K562 (cell line): ENCODE results near the gene TAF11. TPM values are rescaled to one million over a fixed set of nuclear protein-coding genes. Genes with fewer than 3 reads are reported as not detected.
A peak's percentile ranks its signal among the peaks of the same experiment; 100 is the strongest.

Experiments
- BACH1 ChIP-seq: fragments of 200-800 bp; sonication (Bioruptor generic); IDR thresholded peaks from 2 replicates; pipeline ENCODE4 v1.6.1; 2016; ENCODE audit warnings: missing genetic modification characterization, missing compliant biosample characterization
- CREB3 ChIP-seq: fragments of 450-650 bp; conservative IDR thresholded peaks from 2 replicates; pipeline ENCODE4 v1.6.1; 2016; ENCODE audit warnings: missing genetic modification characterization, low read depth, mild to moderate bottlenecking, missing compliant biosample characterization, moderate library complexity
- DACH1 ChIP-seq: fragments of 450-650 bp; IDR thresholded peaks from 2 replicates; pipeline ENCODE4 v1.6.1; 2018; ENCODE audit not compliant: partially characterized antibody
- DNMT1 ChIP-seq: fragments of 450-650 bp; IDR thresholded peaks from 2 replicates; pipeline ENCODE4 v1.6.1; 2016; ENCODE audit warnings: antibody characterized with exemption, mild to moderate bottlenecking
- E2F1 ChIP-seq: sonication (generic); formaldehyde crosslinking; IDR thresholded peaks from 2 replicates; pipeline ENCODE4 v1.8.1; 2023; ENCODE audit warnings: mild to moderate bottlenecking, missing genetic modification reagents, moderate library complexity
- HCFC1 ChIP-seq: IDR thresholded peaks from 2 replicates; pipeline ENCODE4 v1.6.1; 2012; ENCODE audit warnings: low read depth, low read length, improper control_type of control experiment
- HDGF ChIP-seq: fragments of 450-650 bp; IDR thresholded peaks from 2 replicates; pipeline ENCODE4 v1.6.1; 2016
- MAX ChIP-seq: sonication (generic); formaldehyde crosslinking; IDR thresholded peaks from 2 replicates; pipeline ENCODE4 v1.9.0; 2022; ENCODE audit warnings: mild to moderate bottlenecking, missing genetic modification reagents
- MLX ChIP-seq, 2 experiments: fragments of 450-650 bp in 1 of 2; sonication (generic) in 1 of 2; formaldehyde crosslinking; conservative IDR thresholded peaks; 2 replicates each; pipeline versions ENCODE4 v1.4.0 to v1.8.1; 2020 to 2022; ENCODE audit warnings: mild to moderate bottlenecking in 1 of 2, missing genetic modification reagents in 1 of 2
- MTA1 ChIP-seq: fragments of 450-650 bp; IDR thresholded peaks from 2 replicates; pipeline ENCODE4 v1.6.1; 2017; ENCODE audit warnings: borderline replicate concordance
- NFE2 ChIP-seq: IDR thresholded peaks from 2 replicates; pipeline ENCODE4 v1.6.1; 2014; ENCODE audit warnings: antibody characterized with exemption, low read depth
- NKRF ChIP-seq: fragments of 450-650 bp; IDR thresholded peaks from 2 replicates; pipeline ENCODE4 v1.6.1; 2016; ENCODE audit warnings: borderline replicate concordance
- PHF8 ChIP-seq: fragments of 200-600 bp; sonication (generic); IDR thresholded peaks from 2 replicates; pipeline ENCODE4 v1.6.1; 2012; ENCODE audit warnings: mixed run types, mild to moderate bottlenecking, inconsistent platforms, low read length, moderate library complexity, borderline replicate concordance
- RBBP5 ChIP-seq: fragments of 200-600 bp; sonication (generic); IDR thresholded peaks from 2 replicates; pipeline ENCODE4 v1.6.1; 2012; ENCODE audit warnings: borderline replicate concordance, mild to moderate bottlenecking, low read length, control low read depth, inconsistent platforms; ENCODE audit not compliant: insufficient read depth, poor library complexity, severe bottlenecking
- STAT6 ChIP-seq: sonication (generic); formaldehyde crosslinking; IDR thresholded peaks from 2 replicates; pipeline ENCODE4 v1.8.1; 2023; ENCODE audit warnings: mild to moderate bottlenecking, missing genetic modification reagents
- ZFP1 ChIP-seq: fragments of 450-650 bp; formaldehyde crosslinking; IDR thresholded peaks from 2 replicates; pipeline ENCODE4 v1.4.0; 2020; ENCODE audit warnings: mild to moderate bottlenecking, mixed read lengths
- ZNF224 ChIP-seq: sonication (generic); formaldehyde crosslinking; IDR thresholded peaks from 2 replicates; pipeline ENCODE4 v1.8.0; 2022; ENCODE audit warnings: mild to moderate bottlenecking, missing genetic modification reagents
- ZNF253 ChIP-seq: fragments of 250-450 bp; sonication (Bioruptor Pico); conservative IDR thresholded peaks from 2 replicates; pipeline ENCODE4 v1.6.1; 2021; ENCODE audit warnings: mild to moderate bottlenecking
- ZNF76 ChIP-seq: fragments of 250-450 bp; sonication (Bioruptor Pico); IDR thresholded peaks from 2 replicates; pipeline ENCODE4 v1.4.0; 2020; ENCODE audit warnings: mild to moderate bottlenecking, moderate library complexity, borderline replicate concordance
- polyA plus RNA-seq, 8 experiments: library from polyadenylated mRNA; depleted of rRNA in 4 of 8; stranded (reverse) in 5 of 8; unstranded in 3 of 8; fragments of >200 nt; fragmentation: Nextera tagmentation in 2 of 8; fragmentation: Illumina TruSeq in 1 of 8; extraction: Ambion mirVana in 2 of 8; extraction: Trizol in 1 of 8; gene quantifications; 2 replicates each; pipeline versions ENCODE4 v1.2.1 to v1.2.3, GENCODE V29; 2011 to 2014; ENCODE audit warnings: inconsistent platforms in 1 of 8, missing spikeins in 1 of 8
- total RNA-seq, 7 experiments: library from RNA; depleted of rRNA in 6 of 7; stranded (reverse); fragments of >200 nt in 6 of 7; fragmentation: Illumina TruSeq in 2 of 7; extraction: Trizol in 2 of 7; gene quantifications; 2 replicates each; pipeline versions ENCODE4 v1.2.1 to v1.2.3, GENCODE V29; 2011 to 2021; ENCODE audit warnings: low replicate concordance in 1 of 7

The TAF11 gene
- total and polyA plus RNA-seq, 9 of the 15 experiments (the other 6 are each of a cell fraction or from before 2014, with no cell fraction given) = 40.9 to 91.9 (median 71.9) TPM

GRCh38 chr6:34888874-34889555 is 1.2 kb upstream of the TAF11 start, which contains the start of gene ANKS1A (continued):
- peak; percentile 85 for TF ChIP-seq E2F1 (CRISPR knock-in tag)
- TF ChIP-seq DACH1 = peak; percentile 48
- peak; percentile 33; the same call in 1 of the 2 replicates for TF ChIP-seq STAT6 (CRISPR knock-in tag)
- TF ChIP-seq ZNF253 (CRISPR knock-in tag) = no peak
- TF ChIP-seq HDGF = no peak
- no peak for TF ChIP-seq ZFP1 (CRISPR knock-in tag)
- no peak for TF ChIP-seq ZNF224 (CRISPR knock-in tag)
- TF ChIP-seq BACH1 (tag) = no peak
- TF ChIP-seq NKRF = peak; percentile 84
- no peak for TF ChIP-seq NFE2
- no peak for TF ChIP-seq MLX (CRISPR knock-in tag; conservative IDR thresholded peaks at IDR 0.05)
- TF ChIP-seq PHF8 = peak; percentile 67; the same call in 1 of the 2 replicates
- no peak for TF ChIP-seq DNMT1
- peak; percentile 51 for TF ChIP-seq HCFC1
- peak; percentile 54; the same call in 1 of the 2 replicates for TF ChIP-seq MTA1
- TF ChIP-seq RBBP5 = peak; percentile 87
- TF ChIP-seq ZNF76 = no peak
- peak; percentile 86 for TF ChIP-seq MAX
- no peak for TF ChIP-seq CREB3 (tag)
